ENCODE measurements around the gene ZBTB14.

Gene ZBTB14

DNA sequence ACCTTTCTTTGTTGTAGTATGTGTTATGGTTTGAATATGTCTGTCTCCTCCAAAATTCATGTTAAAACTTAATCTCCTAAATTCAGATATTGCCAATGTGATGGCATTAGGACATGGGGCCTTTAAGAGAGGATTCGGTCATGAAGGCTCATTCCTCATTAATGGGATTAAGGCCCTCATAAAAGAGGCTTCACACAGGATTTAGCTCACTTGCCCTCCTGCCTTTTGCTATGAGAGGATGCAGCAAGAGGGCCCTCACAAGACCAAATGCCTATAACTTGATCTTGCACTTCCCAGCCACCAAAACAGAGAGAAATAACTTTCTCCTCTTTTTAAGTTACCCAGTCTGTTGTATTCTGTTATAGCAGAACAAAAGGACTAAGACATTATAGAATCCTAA, 19.7 kb downstream of the ZBTB14 start:
- no peak for DNase-seq (ENCODE audit: extremely low read depth, low read depth)
- no peak for TF ChIP-seq CTCF (IDR thresholded peaks at IDR 0.05; ENCODE audit: low read depth, low read length)

GRCh38 chr18:5268874-5269273, 26.7 kb downstream of the ZBTB14 start:
- no peak for DNase-seq (ENCODE audit: extremely low read depth, low read depth)
- no peak for TF ChIP-seq CTCF (IDR thresholded peaks at IDR 0.05; ENCODE audit: low read depth, low read length)

- no peak for DNase-seq (ENCODE audit: extremely low read depth, low read depth)
- TF ChIP-seq CTCF (IDR thresholded peaks at IDR 0.05; ENCODE audit: low read depth, low read length), result no peak
Measured at GRCh38 chr18:5266721-5267120, 28.8 kb downstream of the ZBTB14 start.

DNA sequence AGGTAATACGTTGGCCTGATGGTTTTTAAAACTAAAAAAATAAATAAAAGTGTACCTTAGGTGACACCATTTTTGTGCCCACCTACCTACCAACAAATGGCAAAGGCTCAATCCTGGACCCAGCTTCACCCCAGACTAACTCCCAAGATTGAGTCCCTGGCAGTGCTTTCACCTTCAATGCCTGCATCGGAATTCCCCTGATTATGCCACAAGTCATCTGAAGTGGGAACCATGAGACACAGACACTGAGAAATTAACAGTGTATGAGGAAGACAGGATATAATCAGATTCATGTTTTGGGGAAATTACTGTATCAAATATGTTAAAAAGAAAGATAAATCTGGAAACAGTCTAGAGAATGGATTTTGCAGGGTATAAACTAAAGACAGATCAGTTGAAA, 41.6 kb downstream of the ZBTB14 start:
- DNase-seq (ENCODE audit: extremely low read depth, low read depth), result no peak
- no peak for TF ChIP-seq CTCF (IDR thresholded peaks at IDR 0.05; ENCODE audit: low read depth, low read length)

GRCh38 chr18:5251117-5251516, 44.4 kb downstream of the ZBTB14 start:
- TF ChIP-seq CTCF (IDR thresholded peaks at IDR 0.05; ENCODE audit: low read depth, low read length), result no peak
- no peak for DNase-seq (ENCODE audit: extremely low read depth, low read depth)

DNA sequence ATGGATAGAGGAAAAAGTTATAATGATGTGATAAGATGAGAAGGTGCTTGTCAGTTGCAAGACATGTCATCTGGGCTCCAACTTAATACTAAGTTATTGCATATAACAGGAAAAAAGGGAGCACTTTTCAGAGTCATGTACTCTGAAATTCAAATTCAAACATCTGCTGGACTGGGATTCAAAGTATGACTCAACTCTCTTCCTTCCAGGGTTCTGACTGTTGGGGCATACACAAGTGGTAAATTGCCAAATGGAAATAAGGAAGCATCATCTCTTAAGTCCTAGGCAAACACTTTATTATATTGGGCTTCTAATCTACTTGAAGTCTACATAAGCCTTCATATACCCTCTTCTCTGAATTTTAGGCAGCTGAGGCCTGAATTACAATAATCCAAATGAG, 44.9 kb downstream of the ZBTB14 start:
- DNase-seq (ENCODE audit: extremely low read depth, low read depth), result no peak
- no peak for TF ChIP-seq CTCF (IDR thresholded peaks at IDR 0.05; ENCODE audit: low read depth, low read length)

DNA sequence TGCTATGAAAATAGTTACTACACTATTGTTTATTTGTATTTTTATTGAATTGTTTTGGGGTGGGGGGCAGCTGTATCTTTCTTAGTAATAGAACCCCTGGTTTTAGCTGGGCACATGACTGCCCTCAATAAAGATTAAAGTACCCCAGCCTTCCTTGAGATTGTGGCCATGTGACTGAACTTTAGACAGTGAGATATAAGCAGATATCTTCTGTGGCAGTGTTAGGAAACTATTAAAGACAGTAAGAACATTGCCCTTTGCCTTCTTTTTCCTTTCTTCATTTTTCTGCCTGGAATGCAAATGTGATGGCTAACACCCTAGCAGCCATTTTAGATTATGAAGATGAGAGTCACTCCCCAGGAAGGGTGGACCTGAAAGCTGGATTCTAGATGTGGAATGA, 50.6 kb downstream of the ZBTB14 start:
- TF ChIP-seq CTCF (IDR thresholded peaks at IDR 0.05; ENCODE audit: low read depth, low read length), result no peak
- DNase-seq (ENCODE audit: extremely low read depth, low read depth), result no peak

Measured in AG09319 (cell line).